Fibroblast of pulmonary artery (primary cell): ENCODE results near the gene MAML2.

Source experiments
- DNase-seq: peaks from one replicate; pipeline ENCODE4 v3.0.0-alpha.2; 2010; ENCODE audit warnings: low read depth
- H3K4me3 ChIP-seq: replicated peaks from 2 replicates; pipeline ENCODE4 v1.5.1; 2011; ENCODE audit warnings: low read depth, mild to moderate bottlenecking, control low read depth, low read length, moderate library complexity
- TF ChIP-seq, protein P1 (sequence below): IDR thresholded peaks from 2 replicates; pipeline ENCODE4 v1.5.1; 2011; ENCODE audit warnings: mild to moderate bottlenecking, control low read depth, low read length, inconsistent platforms; ENCODE audit errors: missing control alignments

MAML2 gene

DNA sequence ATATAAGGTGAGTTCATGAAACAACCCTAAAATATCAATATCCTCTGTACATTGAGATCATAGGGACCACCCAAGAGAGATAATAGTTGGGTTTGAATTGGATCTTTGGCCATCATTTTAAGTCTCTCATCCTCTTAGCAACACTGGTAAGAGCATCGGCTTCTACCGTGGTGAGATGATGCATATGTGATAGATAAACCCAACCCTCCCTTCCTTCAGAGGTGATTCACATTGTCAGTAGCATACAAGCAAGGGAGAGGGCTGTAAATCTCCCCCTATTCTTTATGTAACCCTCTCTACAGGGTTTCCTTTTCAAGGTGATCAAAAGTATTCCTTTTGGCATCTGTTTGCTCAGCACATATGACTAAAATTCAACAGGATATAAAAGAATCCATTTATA is 316.7 kb downstream of the MAML2 start:
- no peak overlapping the region for H3K4me3 ChIP-seq
- DNase-seq = no peak
- TF ChIP-seq, protein P1, sequence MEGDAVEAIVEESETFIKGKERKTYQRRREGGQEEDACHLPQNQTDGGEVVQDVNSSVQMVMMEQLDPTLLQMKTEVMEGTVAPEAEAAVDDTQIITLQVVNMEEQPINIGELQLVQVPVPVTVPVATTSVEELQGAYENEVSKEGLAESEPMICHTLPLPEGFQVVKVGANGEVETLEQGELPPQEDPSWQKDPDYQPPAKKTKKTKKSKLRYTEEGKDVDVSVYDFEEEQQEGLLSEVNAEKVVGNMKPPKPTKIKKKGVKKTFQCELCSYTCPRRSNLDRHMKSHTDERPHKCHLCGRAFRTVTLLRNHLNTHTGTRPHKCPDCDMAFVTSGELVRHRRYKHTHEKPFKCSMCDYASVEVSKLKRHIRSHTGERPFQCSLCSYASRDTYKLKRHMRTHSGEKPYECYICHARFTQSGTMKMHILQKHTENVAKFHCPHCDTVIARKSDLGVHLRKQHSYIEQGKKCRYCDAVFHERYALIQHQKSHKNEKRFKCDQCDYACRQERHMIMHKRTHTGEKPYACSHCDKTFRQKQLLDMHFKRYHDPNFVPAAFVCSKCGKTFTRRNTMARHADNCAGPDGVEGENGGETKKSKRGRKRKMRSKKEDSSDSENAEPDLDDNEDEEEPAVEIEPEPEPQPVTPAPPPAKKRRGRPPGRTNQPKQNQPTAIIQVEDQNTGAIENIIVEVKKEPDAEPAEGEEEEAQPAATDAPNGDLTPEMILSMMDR = no peak

DNA sequence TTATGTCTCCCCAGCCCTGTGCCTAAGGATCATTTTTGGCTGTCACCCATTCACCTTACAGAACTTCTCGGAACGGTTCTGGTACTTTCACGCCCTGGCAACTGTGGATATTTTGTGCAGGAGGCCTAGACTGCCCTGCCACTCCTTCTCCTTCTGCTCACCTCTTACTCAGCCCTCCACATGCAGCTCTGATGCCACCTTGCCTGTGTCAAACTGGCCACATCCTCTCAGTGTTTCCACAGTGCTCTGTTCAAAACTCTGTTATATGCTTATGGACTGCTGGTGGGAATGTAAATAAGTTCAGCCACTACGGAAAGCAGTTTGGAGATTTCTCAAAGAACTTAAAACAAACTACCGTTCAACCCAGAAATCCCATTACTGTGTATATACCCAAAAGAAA is 318.3 kb downstream of the MAML2 start:
- no peak overlapping the region for H3K4me3 ChIP-seq
- TF ChIP-seq, protein P1 = no peak

DNA sequence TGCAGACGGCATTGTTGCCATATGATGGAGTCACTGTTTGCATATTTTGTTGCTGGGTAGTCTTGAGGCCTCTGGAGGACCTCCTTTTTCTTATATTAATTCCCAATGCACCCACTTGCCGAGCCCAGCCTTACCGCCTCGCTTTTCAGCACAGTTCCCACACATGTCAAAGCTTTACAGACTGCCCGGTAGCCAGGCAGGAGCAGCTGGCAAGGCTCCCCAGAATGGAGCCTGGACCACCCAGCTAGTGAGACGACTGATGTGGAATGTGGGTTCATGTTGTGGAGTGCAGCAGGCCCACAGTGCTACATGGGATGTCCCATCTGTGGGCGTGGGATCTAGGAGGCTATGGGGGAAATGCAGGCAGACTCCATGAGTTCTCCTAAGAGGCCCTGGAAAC is 319.7 kb downstream of the MAML2 start:
- H3K4me3 ChIP-seq = no peak overlapping the region
- TF ChIP-seq, protein P1 = no peak
- DNase-seq = no peak

More for the DNA sequence above, 318.3 kb downstream of the MAML2 start:
- DNase-seq = no peak

DNA sequence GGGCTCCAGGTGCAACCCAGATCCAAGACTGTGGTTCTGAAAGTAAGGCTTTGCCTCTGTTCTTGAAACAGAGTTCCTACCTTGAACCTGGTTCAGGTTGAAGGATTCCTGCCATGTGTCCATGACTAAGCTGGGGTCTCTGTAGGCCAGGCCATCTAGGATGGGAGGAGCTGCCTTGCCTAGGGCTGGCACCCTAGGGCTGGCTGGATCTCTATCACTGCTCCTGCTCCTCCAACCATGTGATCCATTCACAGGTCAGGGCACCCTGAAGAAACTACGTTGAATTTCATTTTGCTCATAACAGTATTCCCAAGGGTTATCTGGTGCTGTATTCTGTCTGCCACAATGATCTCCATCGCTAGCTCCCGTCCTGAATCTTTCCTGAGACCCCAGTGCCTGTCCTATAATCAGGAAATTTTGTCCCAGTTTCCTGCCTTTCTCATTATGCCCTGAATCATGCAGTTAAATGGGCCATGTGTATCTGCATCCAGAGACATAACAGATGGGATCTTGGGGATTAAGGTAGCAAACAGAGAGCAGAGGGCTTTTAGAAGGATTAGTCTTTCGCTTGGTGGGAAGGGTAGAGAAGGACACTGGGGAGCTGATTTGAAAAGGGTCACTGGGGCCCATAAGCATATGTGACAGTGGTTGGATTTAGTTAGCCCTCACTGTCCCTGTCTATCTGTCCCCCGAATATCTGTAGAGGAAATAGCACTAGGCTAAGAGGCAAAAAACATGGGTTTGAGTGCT is 320.9 kb downstream of the MAML2 start:
- no peak overlapping the region for H3K4me3 ChIP-seq
- TF ChIP-seq, protein P1 = no peak
- DNase-seq = no peak

DNA sequence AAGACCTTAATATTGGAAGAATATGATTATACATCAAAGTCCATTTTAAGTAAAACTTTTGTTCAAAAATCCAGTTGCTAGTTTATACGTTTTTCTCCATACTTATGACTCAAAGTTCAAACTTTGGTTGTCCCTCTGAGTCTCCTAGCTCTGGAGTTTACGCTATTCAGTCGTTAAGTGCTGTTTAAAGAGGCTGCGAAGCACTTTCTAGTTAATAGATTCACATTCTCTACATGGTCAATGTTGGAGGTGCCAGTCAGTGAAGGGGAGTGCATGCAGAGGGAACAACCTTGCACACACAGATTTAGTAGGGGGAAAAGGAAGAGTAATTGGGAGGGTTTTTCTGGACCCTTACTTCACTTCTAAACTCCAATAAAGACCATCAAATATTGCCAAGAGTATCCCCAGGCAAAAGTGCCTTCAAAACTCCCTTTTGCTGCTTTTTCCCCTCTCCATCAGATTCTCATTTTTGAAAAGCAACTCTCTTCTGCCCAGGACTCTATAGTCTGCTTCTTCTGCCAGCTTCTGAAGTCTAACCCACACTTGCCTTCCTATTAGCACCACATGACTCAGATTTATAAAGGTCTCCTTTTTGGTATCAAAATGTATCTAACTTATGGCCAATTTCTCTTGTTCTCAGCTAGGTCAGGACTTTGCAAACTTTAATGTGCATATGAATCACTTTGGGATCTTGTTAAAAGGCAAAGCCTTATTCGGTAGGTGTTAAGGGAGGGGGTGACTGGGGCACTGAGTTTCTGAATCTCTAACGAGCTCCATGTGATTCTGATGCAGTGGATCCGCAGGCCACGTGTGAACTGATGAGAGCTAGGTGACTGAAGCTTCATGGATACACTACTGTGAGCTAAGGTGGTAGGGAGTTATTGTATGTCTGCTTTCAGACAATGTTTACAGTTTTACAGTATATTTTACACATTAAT is 322.9 kb downstream of the MAML2 start:
- TF ChIP-seq, protein P1 = no peak
- no peak for DNase-seq
- no peak overlapping the region for H3K4me3 ChIP-seq

DNA sequence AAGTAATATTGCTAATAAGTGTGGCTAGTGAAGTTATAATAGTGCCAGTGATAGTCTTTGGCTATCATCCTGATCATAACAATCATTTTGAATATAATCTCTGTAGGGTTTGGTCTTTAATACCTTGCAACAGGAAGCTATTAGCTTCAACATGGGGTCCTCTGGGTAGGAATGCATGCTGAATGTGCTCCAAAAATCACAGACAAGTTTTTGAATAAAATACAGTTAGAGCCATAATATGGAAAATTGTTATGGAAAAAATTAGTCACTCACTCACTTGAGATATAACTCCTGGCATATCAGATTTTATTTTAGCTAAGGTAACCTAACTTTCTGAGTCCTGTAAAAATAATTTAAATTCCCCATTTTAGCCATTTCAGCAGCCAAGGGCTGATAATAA is 323.7 kb downstream of the MAML2 start:
- H3K4me3 ChIP-seq = no peak overlapping the region
- DNase-seq = no peak
- TF ChIP-seq, protein P1 = no peak
